Gastrocnemius medialis (tissue), 4 donors: Measurements from ENCODE around the gene TOR4A. TPM values are rescaled to one million over a fixed set of nuclear protein-coding genes. Genes with fewer than 3 reads are reported as not detected.
"Not testable (repeated sequence)": the region's sequence is repeated elsewhere in the genome, so short reads cannot be mapped to it uniquely, and the experiment has no call there.

Experiments
- ATAC-seq, 2 donors: fragments of 150-250 bp; one replicate each; pipeline ENCODE4 v1.9.1; 2016
- DNase-seq, 2 donors: peaks; one replicate each; pipeline ENCODE4 v3.0.0-alpha.2; 2019
- H3K27ac ChIP-seq, 4 donors: fragments of 200-600 bp; sonication (generic); 1 replicate in 1 of 4; 2 replicates in 3 of 4; pipeline ENCODE4 v1.5.1; 2016 to 2018; ENCODE audit warnings: mild to moderate bottlenecking in 2 of 4, moderate library complexity in 1 of 4
- H3K27me3 ChIP-seq, 3 donors: fragments of 200-600 bp; sonication (generic) in 2 of 3; 1 replicate in 1 of 3; 2 replicates in 2 of 3; pipeline versions ENCODE4 v1.5.1 to v1.6.0; 2016 to 2019; ENCODE audit warnings: mild to moderate bottlenecking in 1 of 3, moderate library complexity in 1 of 3
- H3K36me3 ChIP-seq, 2 donors: fragments of 200-600 bp; sonication (generic) in 1 of 2; one replicate each; pipeline ENCODE4 v1.5.1; 2017 to 2018
- H3K4me1 ChIP-seq, 2 donors: fragments of 200-600 bp; sonication (generic) in 1 of 2; one replicate each; pipeline ENCODE4 v1.5.1; 2016 to 2017; ENCODE audit warnings: mild to moderate bottlenecking in 2 of 2
- H3K4me3 ChIP-seq, 4 donors: fragments of 200-600 bp; sonication (generic) in 3 of 4; 1 replicate in 1 of 4; 2 replicates in 3 of 4; pipeline ENCODE4 v1.5.1; 2016 to 2019; ENCODE audit warnings: mild to moderate bottlenecking in 2 of 4
- H3K9me3 ChIP-seq, 3 donors: fragments of 200-600 bp; sonication (generic) in 2 of 3; 1 replicate in 1 of 3; 2 replicates in 2 of 3; pipeline ENCODE4 v1.5.1; 2016 to 2019
- CTCF ChIP-seq, 5 experiments: fragments of 450-650 bp in 3 of 5; fragments of 200-600 bp in 2 of 5; sonication (generic) in 2 of 5; IDR thresholded peaks in 4 of 5; conservative IDR thresholded peaks in 1 of 5; 1 replicate in 4 of 5; 2 replicates in 1 of 5; pipeline ENCODE4 v1.5.1; 2016 to 2019; ENCODE audit warnings: antibody characterized with exemption in 5 of 5, mild to moderate bottlenecking in 3 of 5, moderate library complexity in 3 of 5
- POLR2A ChIP-seq, 2 donors: fragments of 450-650 bp; IDR thresholded peaks; one replicate each; pipeline ENCODE4 v1.6.1; 2017; ENCODE audit warnings: antibody characterized with exemption in 2 of 2, mild to moderate bottlenecking in 2 of 2, moderate library complexity in 2 of 2
- in situ Hi-C, 4 donors: fragments of 200-750 bp; cut with MboI; loops; one replicate each; pipeline versions ENCODE4 v1.15.0 to v1.8.0; 2017; ENCODE audit warnings: low sequenced_read_pairs in 4 of 4
- intact Hi-C: fragments of 100-400 bp; cut with DNase I; formaldehyde crosslinking; loops from one replicate; pipeline ENCODE4 v1.15.1; 2023; ENCODE audit warnings: low total_unique reads
- total RNA-seq, 4 donors: library from RNA; depleted of rRNA; stranded (reverse); fragments of >200 nt; gene quantifications; one replicate each; pipeline versions ENCODE4 v1.1.0 to v1.2.3, GENCODE V29; 2016

TOR4A gene
- total RNA-seq, 4 donors from 2014 or later, result 1.2 to 2.8 (median 1.7) TPM

DNA sequence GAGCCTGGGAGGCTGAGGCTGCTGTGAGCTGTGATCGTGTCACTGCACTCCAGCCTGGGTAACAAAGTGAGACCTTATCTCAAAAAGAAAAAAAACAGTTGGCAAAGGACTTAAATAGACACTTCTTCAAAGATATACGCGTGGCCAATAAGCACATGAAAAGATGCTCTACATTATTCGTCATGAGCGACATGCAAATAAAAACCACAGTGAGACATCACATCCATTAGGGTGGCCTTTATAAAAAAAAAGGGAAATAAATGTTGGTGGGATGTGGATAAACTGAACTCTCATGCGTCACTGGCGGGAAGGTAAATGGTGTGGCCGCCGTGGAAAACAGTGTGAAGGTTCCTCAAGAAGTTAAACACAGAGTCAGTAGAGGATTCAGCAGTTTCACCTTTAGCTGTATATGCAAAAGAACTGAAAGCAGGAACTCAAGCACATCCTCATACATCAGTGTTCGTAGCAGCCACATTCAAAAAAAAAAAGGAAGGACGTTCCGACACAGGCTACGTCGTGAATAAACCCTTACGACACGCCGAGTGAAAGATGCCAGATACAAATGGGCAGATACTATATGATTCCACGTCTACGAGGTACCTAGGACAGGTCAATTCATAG is 49.0 kb downstream of the TOR4A start:
- in situ Hi-C loops, result no loop called here
- H3K27ac ChIP-seq, result no peak overlapping the region
- H3K27me3 ChIP-seq, result no peaks in the 10 kb centered on the region
- H3K9me3 ChIP-seq, result no peaks in the 10 kb centered on the region
- DNase-seq (no peak), ATAC-seq (no peak)
- intact Hi-C loops, result no loop called here
- no peaks in the 10 kb centered on the region for H3K4me1 ChIP-seq
- TF ChIP-seq CTCF (IDR thresholded peaks at IDR 0.05 in 4 of 5, conservative IDR thresholded peaks at IDR 0.05 in 1 of 5) (no peak), POLR2A (IDR thresholded peaks at IDR 0.05) (no peak)
- no peaks in the 10 kb centered on the region for H3K36me3 ChIP-seq
- no peak overlapping the region for H3K4me3 ChIP-seq

DNA sequence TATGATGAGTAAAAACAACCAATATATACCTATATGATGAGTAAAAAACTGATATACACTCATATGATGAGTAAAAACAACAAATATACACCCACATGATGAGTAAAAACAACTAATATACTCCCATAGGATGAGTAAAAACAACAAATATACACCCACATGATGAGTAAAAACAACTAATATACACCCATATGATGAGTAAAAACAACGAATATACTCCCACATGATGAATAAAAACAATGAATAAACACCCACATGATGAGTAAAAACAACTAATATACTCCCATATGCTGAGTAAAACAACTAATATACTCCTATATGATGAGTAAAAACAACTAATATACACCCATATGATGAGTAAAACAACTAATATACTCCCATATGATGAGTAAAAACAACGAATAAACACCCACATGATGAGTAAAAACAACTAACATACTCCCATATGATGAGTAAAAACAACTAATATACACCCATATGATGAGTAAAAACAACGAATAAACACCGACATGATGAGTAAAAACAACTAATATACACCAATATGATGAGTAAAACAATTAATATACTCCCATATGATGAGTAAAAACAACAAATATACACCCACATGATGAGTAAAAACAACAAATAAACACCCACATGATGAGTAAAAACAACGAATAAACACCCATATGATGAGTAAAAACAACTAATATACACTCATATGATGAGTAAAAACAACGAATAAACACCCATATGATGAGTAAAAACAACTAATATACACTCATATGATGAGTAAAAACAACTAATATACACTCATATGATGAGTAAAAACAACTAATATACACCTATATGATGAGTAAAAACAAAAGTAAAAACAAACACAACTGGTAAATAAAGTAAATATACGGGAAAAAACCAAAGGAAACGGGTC is 50.4 kb downstream of the TOR4A start:
- H3K27ac ChIP-seq, H3K4me3 ChIP-seq, DNase-seq, H3K4me1 ChIP-seq, in situ Hi-C loops, H3K36me3 ChIP-seq, ATAC-seq, intact Hi-C loops, H3K9me3 ChIP-seq, H3K27me3 ChIP-seq: not testable (repeated sequence)

DNA sequence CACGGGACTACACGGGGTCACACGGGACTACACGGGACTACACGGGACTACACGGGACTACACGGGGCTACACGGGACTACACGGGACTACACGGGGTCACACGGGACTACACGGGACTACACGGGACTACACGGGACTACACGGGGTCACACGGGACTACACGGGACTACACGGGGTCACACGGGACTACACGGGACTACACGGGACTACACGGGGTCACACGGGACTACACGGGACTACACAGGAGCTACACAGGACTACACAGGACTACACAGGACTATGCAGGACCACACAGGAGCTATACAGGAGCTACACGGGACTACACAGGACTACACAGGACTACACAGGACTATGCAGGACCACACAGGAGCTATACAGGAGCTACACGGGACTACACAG is 52.1 kb downstream of the TOR4A start:
- H3K4me1 ChIP-seq, DNase-seq, H3K9me3 ChIP-seq, H3K27ac ChIP-seq, ATAC-seq, intact Hi-C loops, H3K36me3 ChIP-seq, H3K27me3 ChIP-seq, in situ Hi-C loops, H3K4me3 ChIP-seq: not testable (repeated sequence)

DNA sequence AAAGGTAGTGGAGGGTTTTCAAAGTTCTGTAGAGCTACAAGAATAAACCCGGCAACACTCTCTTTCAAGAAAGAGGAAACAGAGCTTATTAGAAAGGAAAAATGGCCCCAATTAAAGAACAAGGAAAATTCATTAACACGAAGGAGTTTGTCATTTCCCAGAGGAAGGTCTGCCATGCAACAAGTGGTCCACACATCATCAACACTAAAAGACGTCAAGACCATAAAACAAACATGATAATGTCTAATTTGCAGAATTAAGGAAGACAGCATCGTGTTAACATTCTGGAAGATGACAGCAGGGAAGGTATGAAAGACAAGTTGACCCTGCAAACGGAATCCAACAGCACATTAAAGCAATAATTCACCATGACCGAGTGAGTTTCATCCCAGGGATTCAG is 53.2 kb downstream of the TOR4A start:
- H3K4me3 ChIP-seq, result no peak overlapping the region
- intact Hi-C loops (no loop called here), in situ Hi-C loops (no loop called here)
- no peak for TF ChIP-seq POLR2A (IDR thresholded peaks at IDR 0.05)
- no peak for TF ChIP-seq CTCF (IDR thresholded peaks at IDR 0.05 in 4 of 5, conservative IDR thresholded peaks at IDR 0.05 in 1 of 5)
- H3K9me3 ChIP-seq, result no peaks in the 10 kb centered on the region
- H3K36me3 ChIP-seq, result no peaks in the 10 kb centered on the region
- H3K27ac ChIP-seq, result no peak overlapping the region
- no peak for ATAC-seq
- no peak for DNase-seq
- H3K4me1 ChIP-seq, result no peaks in the 10 kb centered on the region
- no peaks in the 10 kb centered on the region for H3K27me3 ChIP-seq

DNA sequence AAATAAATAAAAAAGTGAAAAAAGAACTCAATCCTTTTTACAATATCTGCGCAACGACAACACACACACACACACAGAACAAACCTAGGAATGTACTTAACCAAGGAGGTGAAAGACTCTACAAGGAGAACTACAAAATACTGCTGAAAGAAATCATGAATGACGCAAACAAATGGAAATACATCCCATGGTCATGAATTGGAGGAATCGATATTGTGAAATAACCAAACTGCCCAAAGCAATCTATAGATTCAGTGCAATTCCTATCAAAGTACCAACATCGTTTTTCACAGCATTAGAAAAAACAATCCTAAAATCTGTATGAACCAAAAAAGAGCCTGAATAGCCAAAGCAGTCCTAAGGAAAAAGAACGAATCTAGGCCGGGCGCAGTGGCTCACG is 54.4 kb downstream of the TOR4A start:
- no peak for TF ChIP-seq CTCF (IDR thresholded peaks at IDR 0.05 in 4 of 5, conservative IDR thresholded peaks at IDR 0.05 in 1 of 5)
- no peak for TF ChIP-seq POLR2A (IDR thresholded peaks at IDR 0.05)
- Histone ChIP-seq H3K27ac (no peak overlapping the region), H3K4me3 (no peak overlapping the region), H3K4me1 (no peaks in the 10 kb centered on the region), H3K9me3 (no peaks in the 10 kb centered on the region), H3K27me3 (no peaks in the 10 kb centered on the region), H3K36me3 (no peaks in the 10 kb centered on the region)
- no peak for ATAC-seq
- DNase-seq, result no peak
- intact Hi-C loops (no loop called here), in situ Hi-C loops (no loop called here)

Other genes starting within 250 kb of the TOR4A start
- gene ABCA2, start 249.5 kb upstream of the TOR4A start, total RNA-seq, result 10 to 100 TPM; 14.1 to 20.0 (median 16.7) TPM
- gene FUT7, start 245.6 kb upstream of the TOR4A start, total RNA-seq, result not detected
- gene NPDC1, start 231.5 kb upstream of the TOR4A start, total RNA-seq, result 10 to 100 TPM; 11.3 to 22.3 (median 19.0) TPM
- gene ENTPD2, start 223.7 kb upstream of the TOR4A start, total RNA-seq, result under 1 TPM in 2 of 4 donors, not detected in 2; 0.22 to 0.55 TPM
- gene SAPCD2, start 207.2 kb upstream of the TOR4A start, total RNA-seq, result under 1 TPM in 3 of 4 donors, not detected in 1; 0.16 to 0.24 (median 0.17) TPM
- gene UAP1L1, start 200.2 kb upstream of the TOR4A start, total RNA-seq, result 1 to 10 TPM in 2 of 4 donors, under 1 TPM in 2; 0.49 to 2.5 (median 1.5) TPM
- gene MAN1B1, start 190.7 kb upstream of the TOR4A start, total RNA-seq, result 10 to 100 TPM; 15.9 to 31.9 (median 21.1) TPM
- 10 to 100 TPM; 36.9 to 63.1 (median 55.9) TPM for gene DPP7, start 163.0 kb upstream of the TOR4A start, total RNA-seq
- not detected for gene GRIN1, start 138.6 kb upstream of the TOR4A start, total RNA-seq
- not detected for gene LRRC26, start 107.7 kb upstream of the TOR4A start, total RNA-seq
- gene TMEM210, start 105.7 kb upstream of the TOR4A start, total RNA-seq, result not detected
- 10 to 100 TPM; 10.2 to 12.4 (median 10.8) TPM for gene ANAPC2, start 89.2 kb upstream of the TOR4A start, total RNA-seq
- 100 to 1,000 TPM in 2 of 4 donors, 10 to 100 TPM in 2; 73.3 to 164 (median 94.4) TPM for gene SSNA1, start 89.0 kb upstream of the TOR4A start, total RNA-seq
- gene TPRN, start 77.0 kb upstream of the TOR4A start, total RNA-seq, result 10 to 100 TPM in 1 of 4 donors, 1 to 10 TPM in 3; 3.4 to 10.2 (median 6.3) TPM
- 10 to 100 TPM; 24.7 to 45.9 (median 32.0) TPM for gene TMEM203, start 72.1 kb upstream of the TOR4A start, total RNA-seq
- 1 to 10 TPM; 2.4 to 5.0 (median 4.1) TPM for gene NDOR1, start 72.0 kb upstream of the TOR4A start, total RNA-seq
- gene RNF208, start 55.5 kb upstream of the TOR4A start, total RNA-seq, result 1 to 10 TPM; 1.1 to 6.5 (median 1.5) TPM
- gene CYSRT1, start 52.6 kb upstream of the TOR4A start, total RNA-seq, result under 1 TPM in 1 of 4 donors, not detected in 3; 0.42 TPM
- gene RNF224, start 50.2 kb upstream of the TOR4A start, total RNA-seq, result not detected
- not detected for gene SLC34A3, start 46.8 kb upstream of the TOR4A start, total RNA-seq
- 100 to 1,000 TPM; 222 to 495 (median 363) TPM for gene TUBB4B, start 36.4 kb upstream of the TOR4A start, total RNA-seq
- not detected for gene STPG3, start 26.4 kb upstream of the TOR4A start, total RNA-seq
- gene NELFB, start 22.4 kb upstream of the TOR4A start, total RNA-seq, result 10 to 100 TPM; 21.6 to 61.5 (median 39.4) TPM
- gene NRARP, start 24.5 kb downstream of the TOR4A start, total RNA-seq, result 1 to 10 TPM; 1.9 to 5.4 (median 3.4) TPM
- 10 to 100 TPM in 1 of 4 donors, 1 to 10 TPM in 3; 4.8 to 12.5 (median 6.4) TPM for gene EXD3, start 145.4 kb downstream of the TOR4A start, total RNA-seq
- 1 to 10 TPM in 3 of 4 donors, under 1 TPM in 1; 0.41 to 2.5 (median 1.8) TPM for gene NOXA1, start 145.7 kb downstream of the TOR4A start, total RNA-seq
- gene ENTPD8, start 163.6 kb downstream of the TOR4A start, total RNA-seq, result under 1 TPM in 1 of 4 donors, not detected in 3; 0.23 TPM
- gene NSMF, start 181.6 kb downstream of the TOR4A start, total RNA-seq, result 1 to 10 TPM; 4.4 to 8.4 (median 7.1) TPM